OCI-LY7 (cell line): Measurements from ENCODE around the gene PDE9A.

Experiments
- EZH2phosphoT487 ChIP-seq: fragments of 200-600 bp; sonication (generic); IDR thresholded peaks from 2 replicates; pipeline ENCODE4 v1.6.1; 2018; ENCODE audit warnings: low read depth, borderline replicate concordance, mild to moderate bottlenecking, mixed run types, antibody characterized with exemption, low read length, moderate library complexity, mixed read lengths
- TF ChIP-seq, protein P1 (sequence below): fragments of 200-600 bp; sonication (generic); conservative IDR thresholded peaks from 2 replicates; pipeline ENCODE4 v1.5.1; 2014; ENCODE audit warnings: mild to moderate bottlenecking, antibody characterized with exemption, low read length, moderate library complexity, mixed read lengths

GRCh38 chr21:42753804-42754203, 100.4 kb downstream of the PDE9A start:
- TF ChIP-seq, protein P1, sequence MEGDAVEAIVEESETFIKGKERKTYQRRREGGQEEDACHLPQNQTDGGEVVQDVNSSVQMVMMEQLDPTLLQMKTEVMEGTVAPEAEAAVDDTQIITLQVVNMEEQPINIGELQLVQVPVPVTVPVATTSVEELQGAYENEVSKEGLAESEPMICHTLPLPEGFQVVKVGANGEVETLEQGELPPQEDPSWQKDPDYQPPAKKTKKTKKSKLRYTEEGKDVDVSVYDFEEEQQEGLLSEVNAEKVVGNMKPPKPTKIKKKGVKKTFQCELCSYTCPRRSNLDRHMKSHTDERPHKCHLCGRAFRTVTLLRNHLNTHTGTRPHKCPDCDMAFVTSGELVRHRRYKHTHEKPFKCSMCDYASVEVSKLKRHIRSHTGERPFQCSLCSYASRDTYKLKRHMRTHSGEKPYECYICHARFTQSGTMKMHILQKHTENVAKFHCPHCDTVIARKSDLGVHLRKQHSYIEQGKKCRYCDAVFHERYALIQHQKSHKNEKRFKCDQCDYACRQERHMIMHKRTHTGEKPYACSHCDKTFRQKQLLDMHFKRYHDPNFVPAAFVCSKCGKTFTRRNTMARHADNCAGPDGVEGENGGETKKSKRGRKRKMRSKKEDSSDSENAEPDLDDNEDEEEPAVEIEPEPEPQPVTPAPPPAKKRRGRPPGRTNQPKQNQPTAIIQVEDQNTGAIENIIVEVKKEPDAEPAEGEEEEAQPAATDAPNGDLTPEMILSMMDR = no peak
- TF ChIP-seq EZH2phosphoT487 = no peak
